ENCODE results near the gene VSTM1.

Gene VSTM1

DNA sequence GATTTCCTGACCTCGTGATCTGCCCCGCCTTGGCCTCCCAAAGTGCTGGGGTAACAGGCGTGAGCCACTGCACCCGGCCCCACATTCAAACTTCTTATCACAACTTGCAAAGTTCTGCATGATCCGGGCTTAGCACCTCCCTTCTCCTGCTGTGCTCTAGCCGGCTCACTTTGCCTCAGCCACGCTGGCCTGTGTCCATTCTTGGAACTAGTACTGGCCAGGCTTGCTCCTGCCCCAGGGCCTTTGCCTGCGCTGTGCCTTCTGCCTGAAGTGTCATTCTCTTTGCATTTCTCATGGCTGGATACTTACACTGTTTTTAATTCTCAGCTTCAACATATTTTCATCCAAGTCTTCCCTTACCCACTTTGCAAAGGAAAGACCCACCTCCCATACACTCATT is 42.3 kb downstream of the VSTM1 start:
- no peak overlapping the region for H3K4me3 ChIP-seq (ENCODE audit: low read depth, low read length)
- ChIA-PET POLR2A (no interaction called here), CTCF (interaction anchor here (0.7 to 2.2 kb wide), 7 partner anchors 9 to 743 kb away, joined by 3 to 14 read pairs (median 4); no protein-coding TSS in a partner anchor)
- no peaks in the 10 kb centered on the region for H3K4me1 ChIP-seq (ENCODE audit: control insufficient read depth, insufficient read depth, low read length)
- no peaks in the 10 kb centered on the region for H3K36me3 ChIP-seq (ENCODE audit: control insufficient read depth in 2 of 2, insufficient read depth in 1 of 2, low read length in 2 of 2)
- TF ChIP-seq ZNF155 (tag by site-specific recombination; IDR thresholded peaks at IDR 0.05) (no peak), ZNF623 (tag by site-specific recombination; IDR thresholded peaks at IDR 0.05) (peak; percentile 63)
- H3K27ac ChIP-seq (ENCODE audit: extremely low read depth, low read depth, low read length): no peak overlapping the region
- no peaks in the 10 kb centered on the region for H3K9me3 ChIP-seq (ENCODE audit: control insufficient read depth, insufficient read depth, low read depth, low read length)

DNA sequence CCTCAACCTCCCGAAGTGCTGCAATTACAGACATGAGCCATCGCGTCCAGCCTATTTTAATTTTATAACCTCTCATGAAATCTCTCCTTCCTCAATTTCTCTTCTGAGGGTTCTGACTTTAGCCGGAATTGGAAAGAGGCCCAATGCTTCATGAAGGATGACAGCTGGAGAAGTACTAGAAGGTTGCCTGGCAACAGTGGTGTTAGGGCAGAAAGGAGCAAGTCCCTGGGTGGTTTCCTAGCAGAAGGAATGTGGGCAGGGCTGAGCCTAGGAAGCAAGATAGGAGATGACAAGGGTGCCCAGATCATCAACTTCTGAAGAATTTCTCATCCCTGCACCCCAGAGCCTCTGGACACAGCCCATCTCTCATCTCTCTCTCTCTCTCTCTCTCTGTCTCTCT is 46.4 kb downstream of the VSTM1 start:
- CTCF ChIA-PET: interaction anchor here (1.2 to 4.1 kb wide), 3 partner anchors 12 to 224 kb away, joined by 3 to 15 read pairs (median 4); no protein-coding TSS in a partner anchor
- Histone ChIP-seq H3K4me3 (ENCODE audit: low read depth, low read length) (no peak overlapping the region), H3K9me3 (ENCODE audit: control insufficient read depth, insufficient read depth, low read depth, low read length) (no peaks in the 10 kb centered on the region), H3K27ac (ENCODE audit: extremely low read depth, low read depth, low read length) (no peak overlapping the region), H3K36me3 (ENCODE audit: control insufficient read depth in 2 of 2, insufficient read depth in 1 of 2, low read length in 2 of 2) (no peaks in the 10 kb centered on the region), H3K4me1 (ENCODE audit: control insufficient read depth, insufficient read depth, low read length) (peaks cover 4% of the 10 kb centered on the region; the same call in 1 of the 2 replicates)
- TF ChIP-seq, protein P1, sequence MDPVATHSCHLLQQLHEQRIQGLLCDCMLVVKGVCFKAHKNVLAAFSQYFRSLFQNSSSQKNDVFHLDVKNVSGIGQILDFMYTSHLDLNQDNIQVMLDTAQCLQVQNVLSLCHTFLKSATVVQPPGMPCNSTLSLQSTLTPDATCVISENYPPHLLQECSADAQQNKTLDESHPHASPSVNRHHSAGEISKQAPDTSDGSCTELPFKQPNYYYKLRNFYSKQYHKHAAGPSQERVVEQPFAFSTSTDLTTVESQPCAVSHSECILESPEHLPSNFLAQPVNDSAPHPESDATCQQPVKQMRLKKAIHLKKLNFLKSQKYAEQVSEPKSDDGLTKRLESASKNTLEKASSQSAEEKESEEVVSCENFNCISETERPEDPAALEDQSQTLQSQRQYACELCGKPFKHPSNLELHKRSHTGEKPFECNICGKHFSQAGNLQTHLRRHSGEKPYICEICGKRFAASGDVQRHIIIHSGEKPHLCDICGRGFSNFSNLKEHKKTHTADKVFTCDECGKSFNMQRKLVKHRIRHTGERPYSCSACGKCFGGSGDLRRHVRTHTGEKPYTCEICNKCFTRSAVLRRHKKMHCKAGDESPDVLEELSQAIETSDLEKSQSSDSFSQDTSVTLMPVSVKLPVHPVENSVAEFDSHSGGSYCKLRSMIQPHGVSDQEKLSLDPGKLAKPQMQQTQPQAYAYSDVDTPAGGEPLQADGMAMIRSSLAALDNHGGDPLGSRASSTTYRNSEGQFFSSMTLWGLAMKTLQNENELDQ (tag by site-specific recombination; IDR thresholded peaks at IDR 0.05; ENCODE audit: low read depth): no peak
- TF ChIP-seq ZNF596 (tag by site-specific recombination; IDR thresholded peaks at IDR 0.05) (peak; percentile 61; the same call in 1 of the 2 replicates), ZBTB7A (tag by site-specific recombination; IDR thresholded peaks at IDR 0.05; ENCODE audit: low read depth) (no peak), ZNF558 (tag by site-specific recombination; IDR thresholded peaks at IDR 0.05) (no peak), ZNF677 (tag by site-specific recombination; IDR thresholded peaks at IDR 0.05) (no peak), SETDB1 (IDR thresholded peaks at IDR 0.05; ENCODE audit: insufficient read length, low read length) (peak; percentile 22)
- TF ChIP-seq, protein P2, sequence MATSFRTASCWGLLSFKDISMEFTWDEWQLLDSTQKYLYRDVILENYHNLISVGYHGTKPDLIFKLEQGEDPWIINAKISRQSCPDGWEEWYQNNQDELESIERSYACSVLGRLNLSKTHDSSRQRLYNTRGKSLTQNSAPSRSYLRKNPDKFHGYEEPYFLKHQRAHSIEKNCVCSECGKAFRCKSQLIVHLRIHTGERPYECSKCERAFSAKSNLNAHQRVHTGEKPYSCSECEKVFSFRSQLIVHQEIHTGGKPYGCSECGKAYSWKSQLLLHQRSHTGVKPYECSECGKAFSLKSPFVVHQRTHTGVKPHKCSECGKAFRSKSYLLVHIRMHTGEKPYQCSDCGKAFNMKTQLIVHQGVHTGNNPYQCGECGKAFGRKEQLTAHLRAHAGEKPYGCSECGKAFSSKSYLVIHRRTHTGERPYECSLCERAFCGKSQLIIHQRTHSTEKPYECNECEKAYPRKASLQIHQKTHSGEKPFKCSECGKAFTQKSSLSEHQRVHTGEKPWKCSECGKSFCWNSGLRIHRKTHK (tag by site-specific recombination; IDR thresholded peaks at IDR 0.05): no peak
- TF ChIP-seq, protein P3, sequence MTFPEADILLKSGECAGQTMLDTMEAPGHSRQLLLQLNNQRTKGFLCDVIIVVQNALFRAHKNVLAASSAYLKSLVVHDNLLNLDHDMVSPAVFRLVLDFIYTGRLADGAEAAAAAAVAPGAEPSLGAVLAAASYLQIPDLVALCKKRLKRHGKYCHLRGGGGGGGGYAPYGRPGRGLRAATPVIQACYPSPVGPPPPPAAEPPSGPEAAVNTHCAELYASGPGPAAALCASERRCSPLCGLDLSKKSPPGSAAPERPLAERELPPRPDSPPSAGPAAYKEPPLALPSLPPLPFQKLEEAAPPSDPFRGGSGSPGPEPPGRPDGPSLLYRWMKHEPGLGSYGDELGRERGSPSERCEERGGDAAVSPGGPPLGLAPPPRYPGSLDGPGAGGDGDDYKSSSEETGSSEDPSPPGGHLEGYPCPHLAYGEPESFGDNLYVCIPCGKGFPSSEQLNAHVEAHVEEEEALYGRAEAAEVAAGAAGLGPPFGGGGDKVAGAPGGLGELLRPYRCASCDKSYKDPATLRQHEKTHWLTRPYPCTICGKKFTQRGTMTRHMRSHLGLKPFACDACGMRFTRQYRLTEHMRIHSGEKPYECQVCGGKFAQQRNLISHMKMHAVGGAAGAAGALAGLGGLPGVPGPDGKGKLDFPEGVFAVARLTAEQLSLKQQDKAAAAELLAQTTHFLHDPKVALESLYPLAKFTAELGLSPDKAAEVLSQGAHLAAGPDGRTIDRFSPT (tag by site-specific recombination; IDR thresholded peaks at IDR 0.05): no peak
- TF ChIP-seq, protein P4, sequence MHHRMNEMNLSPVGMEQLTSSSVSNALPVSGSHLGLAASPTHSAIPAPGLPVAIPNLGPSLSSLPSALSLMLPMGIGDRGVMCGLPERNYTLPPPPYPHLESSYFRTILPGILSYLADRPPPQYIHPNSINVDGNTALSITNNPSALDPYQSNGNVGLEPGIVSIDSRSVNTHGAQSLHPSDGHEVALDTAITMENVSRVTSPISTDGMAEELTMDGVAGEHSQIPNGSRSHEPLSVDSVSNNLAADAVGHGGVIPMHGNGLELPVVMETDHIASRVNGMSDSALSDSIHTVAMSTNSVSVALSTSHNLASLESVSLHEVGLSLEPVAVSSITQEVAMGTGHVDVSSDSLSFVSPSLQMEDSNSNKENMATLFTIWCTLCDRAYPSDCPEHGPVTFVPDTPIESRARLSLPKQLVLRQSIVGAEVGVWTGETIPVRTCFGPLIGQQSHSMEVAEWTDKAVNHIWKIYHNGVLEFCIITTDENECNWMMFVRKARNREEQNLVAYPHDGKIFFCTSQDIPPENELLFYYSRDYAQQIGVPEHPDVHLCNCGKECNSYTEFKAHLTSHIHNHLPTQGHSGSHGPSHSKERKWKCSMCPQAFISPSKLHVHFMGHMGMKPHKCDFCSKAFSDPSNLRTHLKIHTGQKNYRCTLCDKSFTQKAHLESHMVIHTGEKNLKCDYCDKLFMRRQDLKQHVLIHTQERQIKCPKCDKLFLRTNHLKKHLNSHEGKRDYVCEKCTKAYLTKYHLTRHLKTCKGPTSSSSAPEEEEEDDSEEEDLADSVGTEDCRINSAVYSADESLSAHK (tag by site-specific recombination; IDR thresholded peaks at IDR 0.05): no peak
- POLR2A ChIA-PET: interaction anchor here (0.6 kb wide), 1 partner anchor 130 kb away, joined by 5 read pairs; no protein-coding TSS in a partner anchor

DNA sequence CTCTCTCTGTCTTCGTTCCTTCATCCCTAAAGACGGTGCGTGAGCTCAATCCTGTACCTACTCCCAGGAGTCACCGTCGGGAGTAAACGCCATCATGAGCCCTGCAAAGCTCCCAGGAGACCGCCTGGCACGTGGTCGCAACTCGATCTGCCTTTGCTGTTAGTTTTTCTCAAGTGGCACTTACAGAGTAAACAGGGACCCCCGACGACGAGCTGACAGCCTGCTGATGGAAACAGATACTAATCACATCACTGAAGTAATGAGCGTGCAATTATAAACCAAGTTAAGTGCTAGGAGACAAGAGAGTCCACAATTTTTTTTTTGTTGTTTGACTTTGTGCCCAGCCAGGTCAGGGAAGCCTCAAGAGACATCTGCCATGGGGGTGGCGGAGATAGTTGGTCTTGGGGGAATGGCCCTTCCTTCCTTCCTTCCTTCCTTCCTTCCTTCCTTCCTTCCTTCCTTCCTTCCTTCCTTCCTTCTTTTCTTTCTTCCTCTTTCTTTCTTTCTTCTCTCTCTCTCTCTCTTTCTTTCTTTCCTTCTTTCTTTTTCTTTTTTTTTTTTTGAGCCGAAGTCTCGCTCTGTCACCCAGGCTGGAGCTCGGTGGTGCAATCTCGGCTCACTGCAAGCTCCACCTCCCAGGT is 48.7 kb downstream of the VSTM1 start:
- POLR2A ChIA-PET: no interaction called here
- H3K4me1 ChIP-seq (ENCODE audit: control insufficient read depth, insufficient read depth, low read length): peaks cover 4% of the 10 kb centered on the region; the same call in 1 of the 2 replicates
- no peak overlapping the region for H3K27ac ChIP-seq (ENCODE audit: extremely low read depth, low read depth, low read length)
- CTCF ChIA-PET: interaction anchor here (0.5 to 4.1 kb wide), 5 partner anchors 9 to 861 kb away, joined by 3 to 15 read pairs (median 6); no protein-coding TSS in a partner anchor
- no peaks in the 10 kb centered on the region for H3K9me3 ChIP-seq (ENCODE audit: control insufficient read depth, insufficient read depth, low read depth, low read length)
- no peak overlapping the region for H3K4me3 ChIP-seq (ENCODE audit: low read depth, low read length)
- no peaks in the 10 kb centered on the region for H3K36me3 ChIP-seq (ENCODE audit: control insufficient read depth in 2 of 2, insufficient read depth in 1 of 2, low read length in 2 of 2)
- TF ChIP-seq IKZF3 (tag by site-specific recombination; IDR thresholded peaks at IDR 0.05) (peak; percentile 70), BCL11A (tag by site-specific recombination; IDR thresholded peaks at IDR 0.05; ENCODE audit: low read depth) (0 out of 2 replicates have a peak, but pooled peaks have one; percentile 31), OSR2 (tag by site-specific recombination; IDR thresholded peaks at IDR 0.05) (peak; percentile 87), ZNF350 (tag by site-specific recombination; IDR thresholded peaks at IDR 0.05) (no peak), ZNF24 (tag by site-specific recombination; IDR thresholded peaks at IDR 0.05) (peak; percentile 77; the same call in 1 of the 2 replicates), ZNF324 (tag by site-specific recombination; IDR thresholded peaks at IDR 0.05) (0 out of 2 replicates have a peak, but pooled peaks have one; percentile 49)
- TF ChIP-seq, protein P5, sequence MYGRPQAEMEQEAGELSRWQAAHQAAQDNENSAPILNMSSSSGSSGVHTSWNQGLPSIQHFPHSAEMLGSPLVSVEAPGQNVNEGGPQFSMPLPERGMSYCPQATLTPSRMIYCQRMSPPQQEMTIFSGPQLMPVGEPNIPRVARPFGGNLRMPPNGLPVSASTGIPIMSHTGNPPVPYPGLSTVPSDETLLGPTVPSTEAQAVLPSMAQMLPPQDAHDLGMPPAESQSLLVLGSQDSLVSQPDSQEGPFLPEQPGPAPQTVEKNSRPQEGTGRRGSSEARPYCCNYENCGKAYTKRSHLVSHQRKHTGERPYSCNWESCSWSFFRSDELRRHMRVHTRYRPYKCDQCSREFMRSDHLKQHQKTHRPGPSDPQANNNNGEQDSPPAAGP (tag by site-specific recombination; IDR thresholded peaks at IDR 0.05): 0 out of 2 replicates have a peak, but pooled peaks have one; percentile 35
